SKM-1 treated with dmso at 0.1 percent for 144 hours (cell line): ENCODE measurements around the gene YOD1.

Source experiments
- DNase-seq: peaks from one replicate; lab custom pipeline; 2025; ENCODE audit not compliant: unreplicated experiment; lab: John Stamatoyannopoulos, UW

YOD1 gene

DNA sequence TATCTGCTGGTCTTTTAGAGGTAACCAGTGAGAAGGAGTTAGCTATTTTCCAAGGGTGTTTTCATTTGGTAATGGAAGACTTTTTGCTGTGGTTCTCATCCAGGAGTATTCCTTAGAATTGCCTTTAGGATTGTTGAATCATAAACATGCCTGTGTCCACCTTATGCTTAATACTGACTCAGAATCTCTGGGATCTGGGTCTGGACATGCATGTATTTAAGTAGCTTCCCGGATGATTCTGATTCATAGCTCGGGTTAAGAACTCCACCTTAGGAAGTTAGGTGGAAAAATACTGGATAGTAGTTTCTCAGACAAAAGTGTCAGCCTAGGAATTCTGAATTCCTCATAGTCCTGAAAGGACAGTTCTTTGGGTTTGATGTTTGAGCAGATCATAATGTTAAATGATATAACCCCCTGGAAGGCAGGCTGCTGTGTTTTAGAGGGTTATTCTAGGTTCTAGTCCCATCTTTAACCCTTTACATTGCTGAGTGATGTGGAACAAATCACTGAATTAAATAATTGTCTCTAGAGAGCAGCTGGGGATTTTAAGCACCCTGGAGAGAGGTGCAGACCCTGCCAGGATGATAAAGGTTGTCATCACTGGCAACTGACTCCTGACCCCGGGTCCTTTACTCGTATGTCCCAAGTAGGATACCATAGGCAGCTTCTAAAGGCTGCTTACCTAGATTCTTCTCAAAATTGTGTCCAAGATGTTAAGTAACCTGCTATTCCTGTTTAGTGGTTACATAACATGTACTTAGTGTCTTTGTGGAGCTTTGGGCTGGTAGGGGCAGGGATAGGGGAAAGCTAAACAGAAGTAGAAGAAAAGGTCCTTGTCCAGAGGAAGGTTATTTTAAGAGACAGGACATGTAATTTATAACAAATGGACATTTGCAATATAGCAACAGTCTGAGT, 23.2 kb upstream of the YOD1 start:
- DNase-seq, result no peak

- no peak for DNase-seq
Measured at GRCh38 chr1:207072233-207072632, 21.2 kb upstream of the YOD1 start.

DNA sequence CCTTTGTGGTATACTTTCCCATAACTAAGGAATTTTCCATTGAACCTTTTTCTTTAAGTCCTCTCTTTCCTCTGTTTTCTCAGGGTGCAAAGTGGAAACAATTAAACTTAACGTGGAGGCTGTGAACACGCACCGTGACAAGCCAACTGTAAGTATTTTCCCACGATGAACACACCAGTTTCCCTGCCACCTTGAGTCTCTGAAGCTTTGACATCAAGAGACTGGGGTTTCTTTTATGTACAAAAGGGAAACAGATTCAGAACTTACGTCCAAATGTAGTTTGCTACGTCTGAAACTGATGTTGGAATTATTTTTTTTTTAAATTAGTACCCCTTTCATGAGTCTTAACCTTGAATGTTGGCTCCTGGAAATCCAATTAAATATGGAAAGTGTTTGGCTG, 20.4 kb upstream of the YOD1 start:
- no peak for DNase-seq

GRCh38 chr1:207070811-207071210, 19.8 kb upstream of the YOD1 start:
- peak; percentile 98 for DNase-seq

GRCh38 chr1:207069858-207070506, 19.0 kb upstream of the YOD1 start:
- DNase-seq, result peak; percentile 32

DNA sequence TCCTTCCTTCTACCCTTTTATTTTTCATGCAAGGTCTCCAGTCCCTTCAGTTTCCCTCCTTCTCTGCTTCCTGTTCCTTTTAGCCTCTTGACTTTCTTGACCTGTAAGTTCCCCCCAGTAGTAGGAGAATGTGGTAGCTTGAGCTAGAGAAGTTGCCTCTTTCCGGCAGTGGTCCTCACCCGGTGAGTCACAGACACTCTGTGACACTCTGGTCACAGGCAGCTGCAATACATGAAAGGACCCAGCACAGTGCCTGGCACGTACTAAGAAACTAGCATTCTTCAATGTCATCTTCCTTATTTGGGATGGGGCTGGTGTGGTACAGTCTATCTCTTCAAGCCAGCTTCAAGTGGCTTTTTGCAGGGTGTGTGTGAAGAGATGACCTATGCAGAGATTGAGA, 18.1 kb upstream of the YOD1 start:
- peak; percentile 11 for DNase-seq

- DNase-seq, result no peak
Measured at GRCh38 chr1:207067665-207068064, 16.7 kb upstream of the YOD1 start.

- DNase-seq, result no peak
Measured at GRCh38 chr1:207067185-207067584, 16.2 kb upstream of the YOD1 start.

DNA sequence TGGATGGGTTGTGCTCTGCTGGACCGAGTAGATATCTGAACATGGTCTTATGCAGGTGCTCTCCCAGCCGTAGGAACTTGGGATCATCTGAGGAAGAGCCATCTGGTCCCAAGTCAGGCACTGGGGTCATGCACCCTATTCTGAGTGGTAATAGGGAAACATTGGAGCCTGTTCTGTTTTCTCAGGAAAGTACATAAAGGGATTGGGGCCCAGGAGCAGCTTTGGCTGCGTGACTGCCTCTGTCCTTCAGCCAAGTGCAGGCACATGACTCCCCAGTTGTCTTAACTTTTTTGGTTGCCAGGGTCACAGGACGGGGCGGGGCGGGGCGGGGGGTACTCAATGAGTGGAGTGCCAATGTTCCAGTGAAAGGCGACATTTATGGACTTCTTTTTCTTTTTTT, 13.6 kb upstream of the YOD1 start:
- DNase-seq, result no peak

DNA sequence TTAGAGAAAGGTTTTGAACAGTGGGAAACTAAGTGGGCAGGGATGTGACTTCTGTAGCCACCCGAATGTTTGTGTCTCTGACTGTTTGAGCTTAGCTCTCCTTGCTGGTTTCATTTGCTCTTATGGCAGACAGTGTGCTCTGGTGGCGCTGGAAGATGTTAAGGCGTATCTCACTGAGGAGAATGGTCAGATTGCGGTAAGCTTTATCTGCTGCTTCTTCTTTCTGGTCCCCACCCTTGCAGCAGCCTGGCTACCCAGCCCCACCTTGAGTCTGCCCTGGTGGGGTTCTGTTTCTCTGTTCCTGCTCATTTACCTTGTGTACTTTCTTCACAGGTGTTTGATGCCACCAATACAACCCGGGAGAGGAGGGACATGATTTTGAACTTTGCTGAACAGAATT, 12.0 kb upstream of the YOD1 start:
- no peak for DNase-seq

DNA sequence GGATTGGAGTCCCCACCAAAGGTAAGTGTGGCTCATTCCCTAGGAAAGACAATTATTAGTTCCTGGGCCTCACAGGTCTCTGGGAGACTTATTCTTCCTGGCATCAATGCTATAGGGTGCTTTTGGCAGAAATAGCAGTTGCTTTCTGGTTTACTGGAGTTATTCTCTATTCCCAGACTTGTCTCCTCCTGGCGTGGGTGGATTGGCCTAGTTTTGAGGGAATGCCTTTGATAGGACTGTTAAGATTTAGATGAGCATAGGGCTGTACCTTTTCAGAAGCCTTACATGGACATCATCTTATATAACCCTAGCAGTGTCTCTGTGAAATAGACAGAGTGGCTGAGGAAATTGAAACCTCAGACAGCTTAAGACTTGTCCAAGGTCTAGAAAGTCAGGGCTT, 11.1 kb upstream of the YOD1 start:
- no peak for DNase-seq

DNA sequence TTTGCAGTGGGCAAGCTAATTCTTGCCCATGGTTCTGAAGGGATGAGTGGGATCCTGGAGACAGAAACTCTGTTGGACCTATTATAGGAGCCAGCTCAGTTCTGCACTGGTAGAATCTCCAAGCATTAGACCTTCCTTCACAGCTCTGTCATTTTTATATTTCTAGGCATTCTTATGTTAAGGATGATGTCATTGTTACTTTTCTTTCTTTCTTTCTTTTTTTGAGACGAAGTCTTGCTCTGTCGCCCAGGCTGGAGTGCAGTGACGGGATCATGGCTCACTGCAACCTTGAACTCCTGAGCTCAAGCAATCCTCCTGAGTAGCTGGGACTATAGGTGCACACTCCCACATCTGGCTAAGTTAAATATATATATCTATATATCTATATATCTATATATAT, 9.6 kb upstream of the YOD1 start:
- DNase-seq, result no peak

DNA sequence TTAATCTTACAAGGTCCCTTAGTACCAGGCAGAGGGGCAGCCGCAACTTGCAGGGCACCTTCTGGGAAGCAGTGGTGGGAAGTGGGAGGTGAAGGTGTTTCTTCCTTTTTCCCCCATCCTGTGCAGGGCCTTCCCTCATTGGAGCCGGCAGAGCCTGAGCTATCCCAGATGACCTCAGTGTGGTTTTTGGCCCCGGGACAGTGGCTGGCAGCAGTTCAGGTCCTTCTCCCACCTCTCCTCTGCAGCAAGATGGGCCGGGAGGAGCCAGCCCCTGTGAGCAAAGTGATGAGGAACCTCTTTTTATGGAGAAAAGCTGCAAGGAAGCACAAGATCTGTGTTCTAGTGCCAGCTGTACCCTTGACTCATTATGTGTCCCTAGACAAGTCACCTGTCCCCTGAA, 8.9 kb upstream of the YOD1 start:
- DNase-seq, result no peak

DNA sequence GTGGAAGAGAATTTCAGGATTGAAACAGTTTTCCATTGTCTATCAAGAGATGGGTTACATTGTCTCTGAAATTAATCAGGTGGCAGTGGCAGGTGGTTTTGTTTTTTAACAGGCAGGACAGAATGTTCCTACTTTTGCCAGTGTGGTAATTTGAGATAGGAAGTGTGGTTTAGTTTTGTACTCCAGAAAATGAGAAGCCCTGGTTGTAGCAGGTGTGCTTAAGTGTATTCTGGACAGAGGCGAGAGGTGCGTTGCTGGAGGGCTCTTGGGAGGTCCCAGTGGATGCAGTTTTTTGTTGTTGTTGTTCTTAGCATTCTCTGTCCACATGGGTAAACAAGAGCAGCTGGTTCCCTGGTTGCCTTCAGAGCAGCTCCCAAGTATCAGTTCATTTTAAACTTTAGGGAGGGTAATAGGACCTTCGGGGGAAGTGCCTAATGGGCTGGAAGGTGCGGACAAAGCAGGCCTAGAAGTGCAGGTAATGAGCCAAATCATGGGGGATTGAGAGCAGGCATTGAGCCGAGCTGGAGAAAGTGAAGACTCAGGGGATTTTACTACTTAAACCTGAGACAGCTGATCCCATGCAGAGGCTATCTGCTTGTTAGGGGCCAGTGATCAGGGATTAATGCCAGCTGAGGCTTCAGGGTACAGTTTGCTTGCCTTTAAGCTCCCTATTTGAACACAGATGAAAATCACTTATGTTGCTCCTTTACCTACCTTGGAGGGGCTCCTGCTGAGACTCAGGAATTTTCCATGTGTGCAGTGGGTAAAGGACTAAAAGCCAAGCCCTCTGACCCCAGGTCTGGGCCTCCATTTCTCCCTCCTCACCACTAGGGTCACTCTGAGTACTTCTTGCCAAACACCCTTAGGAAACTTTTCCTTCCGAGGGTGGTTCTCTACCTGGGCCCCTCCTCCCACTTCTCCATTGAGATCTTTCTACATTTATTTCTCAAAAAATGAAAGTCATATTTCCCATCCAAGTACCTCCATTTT, 8.2 kb upstream of the YOD1 start:
- peak; percentile 7 for DNase-seq

DNA sequence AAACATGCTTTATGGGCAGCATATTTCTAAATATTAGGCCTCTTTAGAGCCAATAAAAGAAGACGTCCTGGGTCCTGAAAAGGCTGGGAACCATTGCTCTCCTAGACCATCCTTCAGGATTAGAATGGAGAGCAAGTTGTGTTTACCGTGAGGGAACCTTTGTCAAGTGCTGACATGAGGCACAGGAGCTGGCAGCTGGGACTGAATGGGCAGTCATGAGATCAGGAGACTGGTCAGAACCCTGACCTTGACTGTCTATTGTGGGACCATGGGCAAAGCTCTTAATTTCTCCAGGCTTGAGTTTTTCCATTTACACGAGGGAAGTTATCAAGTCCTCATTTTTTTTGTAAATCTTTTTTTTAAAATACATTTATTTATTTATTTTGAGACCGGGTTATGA, 7.2 kb upstream of the YOD1 start:
- DNase-seq, result no peak

DNA sequence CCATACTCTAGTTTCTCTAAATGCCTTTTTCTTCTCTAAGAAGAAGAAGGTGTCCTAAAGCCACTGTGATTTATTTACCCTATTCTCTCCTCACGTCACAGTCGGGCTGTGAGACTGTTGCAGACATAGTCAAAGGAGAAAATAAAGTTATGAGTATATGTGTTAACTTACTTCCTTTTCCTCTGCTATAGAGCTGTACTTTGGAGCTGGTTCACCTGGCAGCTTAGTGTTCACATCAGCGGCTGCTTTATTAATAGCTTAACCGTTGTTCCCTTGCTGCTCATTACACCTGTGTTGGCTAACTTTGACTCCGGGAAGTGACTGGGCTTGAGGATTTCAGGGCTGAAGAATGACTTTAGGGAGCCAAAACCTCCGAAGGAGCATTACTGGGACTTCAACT, 5.7 kb upstream of the YOD1 start:
- DNase-seq, result no peak

GRCh38 chr1:207055386-207056001, 4.5 kb upstream of the YOD1 start:
- DNase-seq, result no peak

- peak; percentile 47 for DNase-seq
Measured at GRCh38 chr1:207054491-207054890, 3.5 kb upstream of the YOD1 start.

- DNase-seq, result peak; percentile 99
Measured at GRCh38 chr1:207052911-207053769, 2.1 kb upstream of the YOD1 start, which contains the start of gene PFKFB2. Gene PFKFB2 (plus strand): TSS chr1:207053275. CDS start chr1:207054718, 1,443 bp downstream.
